NCI-H1092 treated with DMSO at 0.1 percent for 48 hours (cell line): Measurements from ENCODE around the gene MID2.
"Not testable (repeated sequence)": the region's sequence is repeated elsewhere in the genome, so short reads cannot be mapped to it uniquely, and the experiment has no call there.

Source experiments
- DNase-seq: peaks from one replicate; lab custom pipeline; 2025; lab: John Stamatoyannopoulos, UW

MID2 gene, protein sequence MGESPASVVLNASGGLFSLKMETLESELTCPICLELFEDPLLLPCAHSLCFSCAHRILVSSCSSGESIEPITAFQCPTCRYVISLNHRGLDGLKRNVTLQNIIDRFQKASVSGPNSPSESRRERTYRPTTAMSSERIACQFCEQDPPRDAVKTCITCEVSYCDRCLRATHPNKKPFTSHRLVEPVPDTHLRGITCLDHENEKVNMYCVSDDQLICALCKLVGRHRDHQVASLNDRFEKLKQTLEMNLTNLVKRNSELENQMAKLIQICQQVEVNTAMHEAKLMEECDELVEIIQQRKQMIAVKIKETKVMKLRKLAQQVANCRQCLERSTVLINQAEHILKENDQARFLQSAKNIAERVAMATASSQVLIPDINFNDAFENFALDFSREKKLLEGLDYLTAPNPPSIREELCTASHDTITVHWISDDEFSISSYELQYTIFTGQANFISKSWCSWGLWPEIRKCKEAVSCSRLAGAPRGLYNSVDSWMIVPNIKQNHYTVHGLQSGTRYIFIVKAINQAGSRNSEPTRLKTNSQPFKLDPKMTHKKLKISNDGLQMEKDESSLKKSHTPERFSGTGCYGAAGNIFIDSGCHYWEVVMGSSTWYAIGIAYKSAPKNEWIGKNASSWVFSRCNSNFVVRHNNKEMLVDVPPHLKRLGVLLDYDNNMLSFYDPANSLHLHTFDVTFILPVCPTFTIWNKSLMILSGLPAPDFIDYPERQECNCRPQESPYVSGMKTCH

DNA sequence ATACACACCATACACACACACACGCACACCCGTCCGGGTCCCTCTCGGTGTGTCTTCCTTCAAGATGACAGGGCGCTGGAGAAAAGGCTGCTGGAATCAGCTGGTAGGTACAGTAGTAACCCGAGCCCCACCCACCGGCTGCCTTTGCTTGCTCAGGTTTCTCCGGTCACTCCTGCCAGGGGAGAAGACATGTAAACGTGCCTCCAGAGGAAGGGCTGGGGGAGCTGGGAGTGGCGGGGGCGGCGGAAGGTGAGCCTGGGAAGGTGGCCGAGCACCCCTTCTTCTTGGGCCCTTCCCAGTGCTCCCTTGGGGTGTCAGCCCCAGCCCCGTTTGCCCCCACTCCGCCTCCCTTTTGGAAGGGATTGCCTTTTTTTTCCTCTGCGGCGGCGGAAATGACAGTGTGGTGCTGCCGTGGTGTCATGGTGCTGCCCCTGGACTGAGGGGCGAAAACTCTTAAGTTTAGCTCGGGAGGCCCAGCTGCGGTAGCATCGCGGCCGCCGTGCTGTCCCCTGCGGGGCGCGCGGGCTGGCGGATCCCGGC is at the start of gene MID2:
TSS of gene MID2 (plus strand) at position 169 of the 540 bp plus-strand sequence. CDS start 561 bp downstream, outside the sequence.
- DNase-seq, result peak; percentile 50

DNA sequence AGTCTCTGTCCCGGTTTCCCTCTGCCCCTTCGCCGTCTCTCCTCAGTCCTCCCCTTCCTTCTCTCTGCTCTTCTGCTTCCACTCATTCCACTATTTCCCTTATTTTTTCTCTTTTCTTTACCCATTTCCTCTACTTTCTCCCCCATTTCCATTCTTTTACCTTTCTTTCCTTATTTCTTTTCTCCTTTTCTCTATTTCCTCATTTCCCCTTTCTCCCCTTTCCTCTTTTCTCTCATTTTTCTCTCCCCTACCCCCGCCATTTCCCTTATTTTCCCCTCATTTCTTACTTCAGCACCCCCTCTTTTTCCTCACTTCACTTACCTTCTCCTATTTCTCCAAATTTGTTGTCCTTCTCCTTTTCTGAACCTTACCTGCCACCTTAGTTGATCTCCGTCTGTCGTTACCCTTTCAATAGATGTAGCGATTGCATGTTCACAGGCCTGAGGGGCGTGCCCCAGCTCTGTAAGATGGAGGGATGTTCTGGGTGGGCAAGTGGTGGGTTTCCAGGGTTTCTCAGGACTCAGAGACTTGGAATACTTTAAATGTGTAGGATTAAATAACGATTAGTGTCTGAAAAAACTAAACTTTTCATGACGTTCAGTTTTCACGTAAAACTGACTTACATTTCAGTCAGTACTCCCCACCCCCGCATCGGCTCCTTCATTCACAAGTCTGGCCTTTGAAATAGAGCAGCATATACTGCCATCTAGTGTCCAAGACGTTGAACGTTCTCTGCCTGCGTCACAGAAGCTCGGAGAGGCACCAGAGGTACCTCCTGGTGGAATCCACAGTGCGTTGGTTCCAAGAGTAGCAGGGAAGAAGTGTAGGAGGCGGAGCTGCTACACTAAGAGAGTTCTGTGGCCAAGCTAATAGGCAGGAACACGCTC is 48.8 kb upstream of the MID2 start:
- DNase-seq, result peak; percentile 81

DNA sequence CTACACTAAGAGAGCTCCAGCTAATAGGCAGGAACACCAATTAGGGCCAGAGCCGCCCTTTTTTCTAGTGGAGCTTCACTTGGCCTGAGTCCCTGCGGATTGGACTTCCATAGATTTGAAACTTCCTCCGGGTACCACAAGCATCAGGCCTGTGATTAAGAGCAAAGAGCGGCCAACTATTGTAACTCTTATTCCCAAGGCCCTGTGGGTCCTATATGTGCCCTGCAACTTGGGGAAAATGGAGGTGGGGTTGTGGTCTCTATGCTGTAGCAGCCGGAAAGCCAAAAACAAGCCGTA is 48.2 kb upstream of the MID2 start, which contains the start of gene NCBP2L:
TSS of gene NCBP2L (plus strand) at position 198 of the 297 bp plus-strand sequence. CDS start 16,488 bp downstream, outside the sequence.
- no peak for DNase-seq

DNA sequence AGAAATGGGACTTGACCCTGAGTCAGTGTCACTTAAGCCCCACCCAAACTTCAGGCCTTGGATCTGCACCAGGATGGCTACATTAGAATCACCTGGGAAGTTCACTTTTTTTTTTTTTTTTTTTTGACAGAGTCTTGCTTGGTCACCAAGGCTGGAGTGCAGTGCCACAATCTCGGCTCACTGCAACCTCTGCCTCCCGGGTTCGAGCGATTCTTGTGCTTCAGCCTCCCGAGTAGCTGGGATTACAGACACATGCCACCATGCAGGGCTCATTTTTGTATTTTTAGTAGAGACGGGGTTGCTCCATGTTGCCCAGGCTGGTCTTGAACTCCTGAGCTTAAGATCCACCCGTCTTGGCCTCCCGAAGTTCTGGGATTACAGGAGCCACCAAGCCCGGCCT is 45.1 kb upstream of the MID2 start:
- no peak for DNase-seq

DNA sequence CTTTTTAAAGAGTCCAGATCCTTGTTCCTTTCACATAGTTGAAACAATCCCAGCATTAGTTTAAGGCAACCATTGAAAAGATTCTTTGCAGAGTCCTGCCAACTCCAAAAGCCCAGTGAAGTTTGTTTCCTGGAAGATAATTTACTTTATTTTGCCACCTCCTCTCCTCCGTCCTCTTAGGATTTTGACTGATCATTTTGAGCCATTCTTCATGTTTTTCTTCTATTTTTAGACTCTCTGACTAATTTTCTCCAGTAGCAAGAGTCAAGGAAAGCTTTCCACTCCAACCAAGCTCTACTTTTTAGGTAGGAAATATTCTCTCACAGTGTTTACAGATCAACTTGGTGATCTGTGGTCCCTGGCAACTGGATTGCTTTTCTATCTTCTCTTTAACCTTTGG is 37.8 kb upstream of the MID2 start:
- DNase-seq, result no peak

DNA sequence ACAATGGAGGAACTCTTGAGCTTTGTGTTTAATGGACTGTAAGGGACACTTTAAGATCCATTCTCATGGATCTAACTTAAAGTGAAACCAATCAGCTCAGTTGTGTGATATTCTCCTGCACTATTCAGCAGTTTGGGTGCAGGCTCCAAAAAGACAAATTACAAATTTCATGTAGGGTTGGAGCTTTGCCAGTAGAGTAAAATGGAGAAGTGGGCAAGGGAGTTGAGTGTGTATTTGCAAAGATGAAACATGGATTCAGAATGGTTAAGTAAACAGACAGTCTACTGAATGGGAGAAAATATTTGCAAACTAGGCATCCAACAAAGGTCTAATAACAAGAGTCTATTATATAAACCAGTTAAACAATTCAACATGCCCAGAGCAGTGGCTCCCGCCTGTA is 21.2 kb upstream of the MID2 start:
- DNase-seq, result no peak

DNA sequence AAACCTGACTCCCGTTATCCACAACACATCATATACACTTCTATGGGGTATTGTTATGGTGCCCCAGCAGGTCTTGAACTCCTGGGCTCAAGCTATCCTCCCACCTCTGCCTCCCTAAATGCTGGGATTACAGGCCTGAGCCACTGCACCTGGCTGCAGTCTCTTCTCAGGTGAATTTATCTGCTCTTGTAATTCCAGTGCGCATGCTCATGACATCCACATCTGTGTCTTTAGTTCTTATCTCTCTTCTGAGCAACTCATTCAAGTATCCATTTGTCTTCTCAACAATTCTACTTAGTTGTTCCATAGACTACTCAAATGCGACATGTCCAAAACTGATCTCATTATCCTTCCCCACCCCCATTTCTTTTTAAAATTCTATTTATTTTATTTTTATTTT is 20.5 kb upstream of the MID2 start:
- DNase-seq, result no peak

DNA sequence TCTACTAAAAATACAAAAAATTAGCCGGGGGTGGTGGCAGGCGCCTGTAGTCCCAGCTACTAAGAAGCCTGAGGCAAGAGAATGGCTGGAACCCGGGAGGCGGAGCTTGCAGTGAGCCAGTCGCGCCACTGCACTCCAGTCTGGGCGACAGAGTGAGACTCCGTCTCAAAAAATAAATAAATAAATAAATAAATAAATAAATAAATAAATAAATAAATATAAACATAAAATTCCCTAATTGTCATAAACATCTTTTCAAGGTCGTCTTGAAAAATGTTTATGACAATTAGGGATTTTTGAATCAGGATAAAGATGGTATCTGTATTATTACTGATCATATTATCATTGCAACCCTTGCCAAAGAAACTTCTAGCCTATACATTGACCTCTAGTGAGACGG is 15.6 kb upstream of the MID2 start:
- DNase-seq, result not testable (repeated sequence)

DNA sequence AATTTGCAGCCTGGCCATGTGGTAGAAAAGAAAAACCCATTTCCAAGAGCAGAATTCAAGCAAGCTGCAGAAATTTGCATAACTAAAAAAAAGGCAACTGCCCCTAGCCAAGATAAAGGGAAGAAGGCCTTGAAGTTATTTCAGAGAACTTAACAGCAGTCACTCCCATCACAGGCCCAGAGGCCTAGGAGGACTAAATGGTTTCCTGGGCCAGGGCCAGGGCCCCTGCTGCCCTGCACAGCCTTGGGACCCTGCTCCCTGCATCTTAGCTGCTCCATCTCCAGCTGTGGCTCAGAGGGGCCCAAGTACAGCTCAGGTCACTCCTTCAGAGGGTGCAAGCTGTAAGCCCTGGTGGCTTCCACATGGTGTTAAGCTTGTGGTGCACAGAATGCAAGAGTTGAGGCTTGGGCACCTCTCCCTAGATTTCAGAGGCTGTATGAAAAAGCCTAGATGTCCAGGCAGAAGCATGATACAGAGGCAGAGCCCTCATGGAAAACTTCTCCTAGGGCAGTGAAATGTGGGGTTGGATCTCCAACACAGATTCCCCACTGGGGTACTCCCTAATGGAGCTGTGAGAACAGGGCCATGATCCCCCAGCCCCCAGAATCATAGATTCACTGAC is 6.7 kb upstream of the MID2 start:
- no peak for DNase-seq

DNA sequence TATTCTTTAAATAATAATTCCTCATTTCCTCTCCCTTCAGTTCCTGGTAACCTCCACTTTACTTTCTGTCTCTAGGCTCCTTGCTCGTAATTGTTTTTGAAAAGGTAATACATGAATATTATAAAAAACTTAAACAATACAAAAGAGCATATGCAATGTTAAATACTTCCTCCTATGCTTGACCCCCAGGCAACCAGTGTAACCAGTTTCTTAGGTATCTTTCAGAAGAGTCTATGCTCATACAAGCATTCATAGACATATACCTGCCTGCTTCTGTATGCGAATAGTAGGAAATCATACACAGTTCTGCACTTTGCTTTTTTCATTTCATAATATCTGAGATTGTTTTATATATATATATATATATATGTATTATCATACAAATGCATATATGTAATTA is 2.6 kb upstream of the MID2 start:
- no peak for DNase-seq

DNA sequence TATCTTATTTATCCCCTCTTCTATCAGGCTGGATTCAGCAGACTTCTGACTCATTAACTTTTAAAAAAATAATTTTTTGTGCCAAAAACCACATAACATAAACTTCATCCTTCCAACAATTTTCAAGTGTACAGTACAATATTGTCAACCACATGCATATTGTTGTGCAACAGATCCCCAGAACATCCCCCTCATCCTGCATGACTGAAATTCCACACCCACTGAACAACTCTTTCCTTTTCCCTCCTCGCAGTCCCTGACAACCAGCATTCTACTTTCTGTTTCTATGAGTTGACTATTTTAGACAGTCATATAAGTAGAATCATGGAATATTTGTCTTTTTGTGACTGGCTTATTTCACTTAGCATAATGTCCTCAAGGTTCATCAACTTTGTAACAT is 2.2 kb upstream of the MID2 start:
- no peak for DNase-seq

DNA sequence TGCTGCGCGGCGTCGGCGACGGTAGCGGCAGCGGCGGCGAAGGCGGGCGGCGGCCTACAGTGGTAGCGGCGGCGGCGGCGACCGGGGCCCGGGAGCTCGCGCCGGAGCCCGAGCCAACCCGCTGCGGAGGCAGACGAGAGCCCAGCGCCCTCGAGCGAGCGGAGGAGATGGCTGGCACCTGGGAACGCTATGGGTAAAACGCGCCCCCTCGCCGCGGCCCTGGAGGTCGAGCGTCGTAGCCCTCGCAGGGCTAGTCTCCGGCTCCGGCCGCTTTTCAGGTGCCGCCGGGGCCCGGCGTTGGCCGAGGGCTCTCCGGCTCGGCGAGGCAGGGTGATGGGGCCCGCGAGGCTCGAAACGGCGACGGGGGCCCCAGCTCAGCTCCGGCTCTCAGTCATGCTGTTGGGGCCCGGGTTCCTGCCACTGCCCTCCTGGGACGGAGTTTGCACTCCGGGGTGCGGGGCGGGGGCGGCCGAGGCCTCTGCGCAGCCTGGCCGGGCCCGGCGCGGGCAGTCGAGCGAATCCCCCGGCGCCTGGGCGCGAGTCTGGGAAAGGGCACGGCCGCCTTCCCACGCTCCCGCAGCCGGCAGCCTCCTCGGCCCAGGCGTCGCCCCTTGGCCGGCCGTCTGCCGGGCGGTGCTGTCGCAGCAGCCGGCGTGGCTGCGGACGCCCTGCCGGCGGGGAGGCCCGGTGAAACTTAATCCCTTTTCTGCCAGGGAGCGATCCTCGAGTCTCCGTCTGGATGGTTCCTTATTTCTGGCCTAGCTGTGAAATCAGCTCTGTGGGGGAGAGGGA is 768 bp downstream of the MID2 start:
- peak; percentile 42 for DNase-seq

DNA sequence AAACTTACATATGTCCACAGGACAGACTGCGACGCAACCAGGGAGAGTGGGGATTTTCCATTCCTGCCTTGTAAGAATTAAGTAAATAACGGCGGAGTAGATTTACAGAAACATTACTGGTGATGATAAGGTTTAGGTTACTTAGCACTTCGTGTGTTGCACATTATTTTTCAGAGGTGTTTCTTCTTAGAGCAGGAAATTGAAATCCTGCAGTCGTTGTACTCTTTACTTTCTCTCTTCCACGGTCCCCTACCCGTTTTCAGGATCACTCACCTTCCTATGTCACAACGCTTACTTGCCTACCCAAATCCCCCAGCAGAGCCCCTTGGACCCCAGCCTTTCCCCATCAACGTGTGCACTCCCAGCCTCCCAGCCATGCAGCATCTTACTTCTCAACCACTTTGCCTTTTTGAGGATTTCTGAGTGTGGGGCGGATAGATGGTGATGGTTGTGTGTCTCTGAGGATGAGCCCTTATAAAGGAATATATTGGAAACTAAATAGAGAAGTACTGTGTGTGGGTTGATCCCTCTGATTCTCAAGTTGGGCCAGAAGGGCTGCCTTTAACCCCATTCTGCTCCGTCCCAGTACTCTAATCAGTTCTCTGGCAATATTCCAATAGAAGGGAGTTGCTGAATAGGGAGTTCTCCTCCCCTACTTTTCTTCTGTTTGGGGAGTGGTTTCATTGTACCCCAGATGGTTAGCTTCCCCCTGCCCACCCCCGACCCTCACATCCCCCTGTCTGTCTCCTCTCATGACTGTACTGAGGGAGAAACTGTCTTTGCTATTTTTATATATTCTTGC is 1.6 kb downstream of the MID2 start:
- peak; percentile 2 for DNase-seq

DNA sequence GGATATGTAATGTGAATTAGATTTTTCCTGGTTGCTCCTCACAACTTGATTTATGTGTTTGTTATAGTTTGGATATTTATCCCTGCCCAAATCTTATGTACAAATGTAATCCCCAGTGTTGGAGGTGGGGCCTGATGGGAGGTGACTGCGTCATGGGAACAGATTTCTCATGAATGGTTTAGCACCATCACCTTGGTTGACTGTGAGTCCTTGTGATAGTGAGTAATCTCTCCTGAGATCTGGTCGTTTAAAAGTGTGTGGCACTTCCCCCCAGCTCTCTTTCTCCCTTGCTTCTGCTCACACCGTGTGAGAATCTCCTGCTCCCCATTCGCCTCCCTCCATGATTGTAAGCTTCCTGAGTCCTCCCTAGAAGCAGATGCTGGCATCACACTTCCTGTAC is 2.2 kb downstream of the MID2 start:
- DNase-seq, result no peak

DNA sequence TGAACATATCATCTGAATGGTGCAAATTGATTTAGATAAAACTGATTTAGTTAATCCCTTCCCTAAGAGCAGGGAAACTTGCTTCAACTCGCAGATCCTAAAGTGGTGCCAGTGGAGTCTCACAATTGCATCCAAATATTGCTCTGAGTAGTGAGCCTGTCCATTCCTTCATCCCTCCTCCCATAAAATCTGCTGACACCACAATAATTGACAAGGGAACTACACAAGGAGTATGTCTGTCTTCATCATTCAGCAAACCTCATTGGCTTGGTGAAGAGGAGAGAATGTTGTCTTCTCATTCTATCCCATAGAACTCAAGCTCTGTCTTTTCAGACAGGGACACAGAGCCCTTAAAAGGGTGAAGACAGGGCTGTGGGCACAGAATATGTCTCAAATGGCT is 4.2 kb downstream of the MID2 start:
- DNase-seq, result no peak

DNA sequence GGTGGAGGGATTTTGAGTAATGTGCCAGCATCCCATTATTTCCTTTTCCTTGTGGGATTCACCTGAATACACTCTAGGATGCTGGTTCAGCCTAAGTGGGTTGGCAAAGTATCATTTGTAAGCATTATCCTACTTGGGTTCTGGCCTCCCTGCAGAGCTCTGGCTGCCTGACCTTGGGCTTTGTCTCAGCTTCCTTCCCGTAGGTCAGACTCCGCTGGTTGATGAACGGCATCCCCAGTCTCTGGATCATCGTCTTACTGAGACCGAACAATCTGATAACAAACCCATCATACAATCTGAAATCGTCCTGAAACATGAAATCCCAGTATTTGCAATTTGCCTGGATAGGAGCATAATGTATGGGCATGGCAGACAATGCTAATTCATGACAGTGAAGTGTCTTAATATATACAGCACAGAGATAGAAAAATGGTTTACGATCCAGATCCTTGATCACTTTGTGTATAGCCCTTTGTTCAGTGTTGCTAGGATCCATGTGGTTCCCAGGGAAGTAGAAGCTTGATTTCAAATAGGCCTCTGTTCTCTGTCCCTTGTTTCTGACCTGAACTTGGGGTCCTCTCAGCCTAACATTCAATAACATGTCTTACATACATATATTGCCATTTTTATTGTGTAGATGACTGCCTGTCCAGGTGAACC is 5.5 kb downstream of the MID2 start:
- DNase-seq, result no peak

DNA sequence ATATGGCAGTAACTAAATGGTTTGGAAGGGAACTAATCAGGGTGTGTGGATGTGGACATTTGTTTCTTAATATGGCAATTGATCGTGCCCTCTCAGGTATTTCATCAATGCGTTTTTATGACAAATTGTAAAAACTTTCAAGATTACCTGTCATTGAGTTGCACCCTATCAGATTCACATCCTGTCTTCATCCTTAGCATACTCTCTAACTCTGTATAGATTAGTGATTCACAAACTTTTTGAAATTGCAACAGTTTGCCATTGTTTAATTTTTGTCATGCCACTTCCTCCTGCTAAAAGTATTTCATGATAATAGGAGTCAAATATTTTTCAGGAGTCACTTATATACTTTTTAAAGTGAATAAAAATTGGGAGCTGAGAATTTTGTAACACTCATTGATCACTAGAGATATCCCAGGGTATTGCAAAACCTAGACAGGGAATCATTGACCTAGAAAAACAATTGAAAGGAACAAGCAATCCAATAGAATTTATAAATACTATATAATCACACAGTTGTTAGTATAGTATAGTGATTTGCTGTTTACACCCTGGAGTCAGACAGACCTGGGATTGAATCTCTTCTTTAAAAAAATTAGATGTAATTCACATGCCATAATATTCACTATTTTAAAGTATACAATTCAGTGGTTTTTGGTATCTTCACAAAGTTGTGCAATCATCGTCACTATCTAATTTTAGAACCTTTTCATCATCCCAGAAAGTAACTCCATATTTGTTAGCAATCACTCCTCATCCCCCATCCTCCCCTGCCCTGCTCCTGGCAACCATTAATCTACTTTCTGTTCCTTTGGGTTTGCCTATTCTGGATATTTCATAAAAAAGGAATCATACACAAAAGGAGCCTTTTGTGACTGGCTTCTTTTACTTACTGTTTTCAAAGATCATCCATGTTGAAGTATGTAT is 8.9 kb downstream of the MID2 start:
- no peak for DNase-seq

DNA sequence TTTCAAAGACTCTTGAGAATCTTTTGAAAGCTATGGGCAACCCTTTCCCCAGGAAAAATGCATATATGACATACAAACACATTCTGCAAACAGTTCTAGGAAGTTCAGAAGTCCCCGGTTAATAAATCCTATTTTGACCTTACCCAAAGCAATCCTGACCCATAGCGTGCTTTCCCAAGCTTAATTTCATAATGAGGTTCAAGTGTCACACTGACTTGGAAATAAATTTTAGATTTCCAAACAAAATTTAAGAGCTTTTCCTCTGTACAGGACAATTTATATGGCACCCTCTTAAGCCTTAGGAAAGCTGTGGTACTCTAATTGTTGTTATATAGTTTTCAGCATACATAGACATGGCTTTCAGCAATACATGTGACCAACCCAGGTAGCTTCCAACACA is 11.3 kb downstream of the MID2 start:
- no peak for DNase-seq
